ENCODE measurements around the gene DMD. TPM values are rescaled to one million over a fixed set of nuclear protein-coding genes. Genes with fewer than 3 reads are reported as not detected.

Gene DMD
- total and polyA plus RNA-seq, 2 donors from 2014 or later: 4.2 to 17.9 TPM

GRCh38 chrX:32525234-32525633 lies 686.1 kb downstream of the DMD start:
- no peak overlapping the region for H3K9ac ChIP-seq (ENCODE audit: low read length in 3 of 3)
- no peaks in the 10 kb centered on the region for H3K4me1 ChIP-seq (ENCODE audit: control insufficient read depth in 2 of 3, insufficient read depth in 2 of 3, low read depth in 1 of 3, low read length in 3 of 3)
- H3K27ac ChIP-seq (ENCODE audit: low read depth in 2 of 2, low read length in 2 of 2): no peak overlapping the region
- intact Hi-C loops (cut with DNase I): no loop called here
- H3K9me3 ChIP-seq (ENCODE audit: control insufficient read depth in 2 of 3, insufficient read depth in 1 of 3, low read length in 3 of 3): no peaks in the 10 kb centered on the region
- no peaks in the 10 kb centered on the region for H3K36me3 ChIP-seq (ENCODE audit: control insufficient read depth in 2 of 3, insufficient read depth in 3 of 3, low read length in 3 of 3)
- FAIRE-seq: no peak
- no peak for TF ChIP-seq CTCF (IDR thresholded peaks at IDR 0.05; ENCODE audit: borderline replicate concordance, extremely low read depth, insufficient read depth)
- no peaks in the 10 kb centered on the region for H3K27me3 ChIP-seq (ENCODE audit: control insufficient read depth, insufficient read depth, low read length)
- no peak for DNase-seq
- H3K4me3 ChIP-seq (ENCODE audit: low read length in 3 of 3): no peak overlapping the region

- Histone ChIP-seq H3K27me3 (ENCODE audit: control insufficient read depth, insufficient read depth, low read length) (no peaks in the 10 kb centered on the region), H3K27ac (ENCODE audit: low read depth in 2 of 2, low read length in 2 of 2) (no peak overlapping the region), H3K36me3 (ENCODE audit: control insufficient read depth in 2 of 3, insufficient read depth in 3 of 3, low read length in 3 of 3) (no peaks in the 10 kb centered on the region), H3K4me3 (ENCODE audit: low read length in 3 of 3) (no peak overlapping the region), H3K9ac (ENCODE audit: low read length in 3 of 3) (no peak overlapping the region), H3K9me3 (ENCODE audit: control insufficient read depth in 2 of 3, insufficient read depth in 1 of 3, low read length in 3 of 3) (no peaks in the 10 kb centered on the region), H3K4me1 (ENCODE audit: control insufficient read depth in 2 of 3, insufficient read depth in 2 of 3, low read depth in 1 of 3, low read length in 3 of 3) (no peaks in the 10 kb centered on the region)
- no peak for DNase-seq
- TF ChIP-seq CTCF (IDR thresholded peaks at IDR 0.05; ENCODE audit: borderline replicate concordance, extremely low read depth, insufficient read depth): no peak
- intact Hi-C loops (cut with DNase I): no loop called here
- FAIRE-seq: no peak
Observed at GRCh38 chrX:32524385-32524784, 687.0 kb downstream of the DMD start.

- Histone ChIP-seq H3K9ac (ENCODE audit: low read length in 3 of 3) (no peak overlapping the region), H3K9me3 (ENCODE audit: control insufficient read depth in 2 of 3, insufficient read depth in 1 of 3, low read length in 3 of 3) (no peaks in the 10 kb centered on the region), H3K27ac (ENCODE audit: low read depth in 2 of 2, low read length in 2 of 2) (no peak overlapping the region), H3K27me3 (ENCODE audit: control insufficient read depth, insufficient read depth, low read length) (no peaks in the 10 kb centered on the region), H3K4me3 (ENCODE audit: low read length in 3 of 3) (no peak overlapping the region), H3K4me1 (ENCODE audit: control insufficient read depth in 2 of 3, insufficient read depth in 2 of 3, low read depth in 1 of 3, low read length in 3 of 3) (no peaks in the 10 kb centered on the region), H3K36me3 (ENCODE audit: control insufficient read depth in 2 of 3, insufficient read depth in 3 of 3, low read length in 3 of 3) (no peaks in the 10 kb centered on the region)
- FAIRE-seq (no peak), DNase-seq (no peak)
- TF ChIP-seq CTCF (IDR thresholded peaks at IDR 0.05; ENCODE audit: borderline replicate concordance, extremely low read depth, insufficient read depth): no peak
- intact Hi-C loops (cut with DNase I): no loop called here
Observed at GRCh38 chrX:32520789-32521188, 690.6 kb downstream of the DMD start.

- DNase-seq: no peak
- Histone ChIP-seq H3K9ac (ENCODE audit: low read length in 3 of 3) (no peak overlapping the region), H3K27me3 (ENCODE audit: control insufficient read depth, insufficient read depth, low read length) (no peaks in the 10 kb centered on the region), H3K4me1 (ENCODE audit: control insufficient read depth in 2 of 3, insufficient read depth in 2 of 3, low read depth in 1 of 3, low read length in 3 of 3) (no peaks in the 10 kb centered on the region), H3K36me3 (ENCODE audit: control insufficient read depth in 2 of 3, insufficient read depth in 3 of 3, low read length in 3 of 3) (no peaks in the 10 kb centered on the region), H3K27ac (ENCODE audit: low read depth in 2 of 2, low read length in 2 of 2) (no peak overlapping the region), H3K4me3 (ENCODE audit: low read length in 3 of 3) (no peak overlapping the region), H3K9me3 (ENCODE audit: control insufficient read depth in 2 of 3, insufficient read depth in 1 of 3, low read length in 3 of 3) (no peaks in the 10 kb centered on the region)
- intact Hi-C loops (cut with DNase I): no loop called here
- no peak for TF ChIP-seq CTCF (IDR thresholded peaks at IDR 0.05; ENCODE audit: borderline replicate concordance, extremely low read depth, insufficient read depth)
- FAIRE-seq: no peak
Observed at GRCh38 chrX:32514986-32515385, 696.4 kb downstream of the DMD start.

Data from kidney (tissue), 14 donors.